GM19468 (cell line): ENCODE results near the gene LRCH3.
A peak's percentile ranks its signal among the peaks of the same experiment; 100 is the strongest.

Experiments used
- ATAC-seq: cut with Tn5 transposase; IDR thresholded peaks from one replicate; pipeline ENCODE4 v1.9.1; 2021; ENCODE audit warnings: mild to moderate bottlenecking, moderate library complexity, moderate number of reproducible peaks; ENCODE audit not compliant: unreplicated experiment; ENCODE audit errors: extremely low read depth

LRCH3 gene

DNA sequence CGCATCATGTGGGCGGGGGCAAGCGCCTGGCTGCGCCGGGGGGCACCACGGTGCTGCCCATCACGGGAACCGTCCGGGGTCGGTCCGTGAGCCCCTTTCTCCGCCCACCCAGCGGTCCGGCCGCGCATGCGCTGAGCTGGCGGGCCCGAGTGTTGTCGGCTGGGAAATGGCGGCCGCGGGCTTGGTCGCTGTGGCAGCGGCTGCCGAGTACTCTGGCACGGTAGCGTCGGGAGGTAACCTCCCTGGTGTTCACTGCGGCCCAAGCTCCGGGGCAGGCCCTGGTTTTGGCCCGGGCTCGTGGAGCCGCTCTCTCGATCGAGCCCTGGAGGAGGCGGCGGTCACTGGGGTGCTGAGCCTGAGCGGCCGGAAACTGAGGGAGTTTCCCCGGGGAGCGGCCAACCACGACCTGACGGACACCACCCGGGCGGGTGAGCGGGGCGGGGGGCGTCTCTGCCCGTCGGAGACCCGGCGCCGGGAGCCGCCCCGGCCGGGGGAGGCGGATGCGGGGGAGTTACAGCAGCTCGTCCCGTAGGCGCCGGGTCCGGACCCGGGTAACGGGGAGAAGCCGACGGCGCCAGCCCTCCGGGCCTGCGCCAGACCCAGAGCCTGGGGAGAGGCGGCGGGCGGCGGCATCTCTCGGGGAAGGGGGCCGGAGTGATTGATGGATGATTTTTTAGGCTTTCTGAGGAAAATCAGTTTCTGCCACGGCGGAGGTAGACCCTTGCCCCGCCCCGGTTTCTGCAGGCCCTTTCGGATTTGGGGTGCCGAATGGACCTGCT is at the start of gene LRCH3:
Gene LRCH3, plus strand, starts transcription at position 142 of the 779 bp plus-strand sequence. Its CDS starts 25 bp downstream, at position 167.
- peak; percentile 61 for ATAC-seq

DNA sequence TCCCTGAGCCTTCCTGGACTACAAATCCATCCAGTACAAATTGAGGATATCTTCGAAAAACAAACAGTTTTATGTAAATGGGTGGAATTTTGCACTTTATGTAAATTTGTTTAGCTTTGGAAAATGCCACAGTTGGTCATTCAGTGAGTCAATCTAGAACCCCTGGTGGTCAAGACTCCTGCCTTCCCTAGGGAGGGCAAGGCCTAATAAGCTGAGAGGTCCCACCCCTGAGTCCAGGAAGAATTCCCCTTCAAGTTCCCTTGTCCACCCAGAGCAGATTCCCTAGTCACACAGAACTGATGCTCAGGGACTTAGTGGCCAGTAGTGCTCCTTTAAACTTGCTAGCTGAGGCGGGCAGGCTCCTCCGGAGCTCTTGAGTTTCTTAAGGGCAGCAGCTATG is 48.3 kb upstream of the LRCH3 start:
- ATAC-seq, result no peak

DNA sequence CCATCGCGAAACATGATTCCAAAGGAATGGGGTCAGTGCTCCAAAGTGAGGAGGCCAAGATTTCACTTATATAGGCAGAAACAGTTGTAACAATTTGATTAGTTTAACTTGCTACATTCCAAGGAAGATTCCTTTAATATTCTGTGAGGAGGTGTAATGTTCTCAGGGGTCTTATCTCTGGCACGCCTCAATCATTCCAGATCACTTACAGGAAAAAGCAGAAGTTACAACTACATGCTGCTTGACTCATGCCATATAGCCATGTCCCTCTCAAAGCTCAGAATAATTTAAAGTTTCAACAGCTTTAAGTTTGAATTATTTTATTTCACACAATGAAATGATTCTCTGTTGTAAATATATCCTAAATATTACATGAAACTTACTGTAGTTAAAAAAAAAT is 44.8 kb upstream of the LRCH3 start:
- no peak for ATAC-seq

DNA sequence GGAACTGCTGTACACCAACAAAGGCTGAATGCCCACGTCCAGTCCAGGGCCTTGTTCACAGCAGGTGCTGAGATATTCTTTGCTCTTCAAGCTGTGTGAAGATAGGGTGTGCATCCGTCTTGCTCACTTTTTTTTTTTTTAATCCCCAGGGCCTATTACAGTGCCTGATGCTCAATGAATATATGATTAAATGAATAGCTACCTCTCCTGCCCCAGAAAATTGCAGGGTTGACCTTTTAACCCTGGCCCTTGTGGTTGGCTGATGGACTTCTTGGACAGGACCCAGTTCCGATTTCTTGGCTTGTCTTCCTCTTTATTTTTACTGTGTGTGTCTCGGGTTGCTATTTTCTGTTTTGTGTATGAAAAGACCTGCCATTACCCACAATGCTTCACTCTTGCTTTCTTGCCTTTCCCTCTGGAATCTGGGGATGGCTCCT is 44.2 kb upstream of the LRCH3 start:
- ATAC-seq, result no peak

DNA sequence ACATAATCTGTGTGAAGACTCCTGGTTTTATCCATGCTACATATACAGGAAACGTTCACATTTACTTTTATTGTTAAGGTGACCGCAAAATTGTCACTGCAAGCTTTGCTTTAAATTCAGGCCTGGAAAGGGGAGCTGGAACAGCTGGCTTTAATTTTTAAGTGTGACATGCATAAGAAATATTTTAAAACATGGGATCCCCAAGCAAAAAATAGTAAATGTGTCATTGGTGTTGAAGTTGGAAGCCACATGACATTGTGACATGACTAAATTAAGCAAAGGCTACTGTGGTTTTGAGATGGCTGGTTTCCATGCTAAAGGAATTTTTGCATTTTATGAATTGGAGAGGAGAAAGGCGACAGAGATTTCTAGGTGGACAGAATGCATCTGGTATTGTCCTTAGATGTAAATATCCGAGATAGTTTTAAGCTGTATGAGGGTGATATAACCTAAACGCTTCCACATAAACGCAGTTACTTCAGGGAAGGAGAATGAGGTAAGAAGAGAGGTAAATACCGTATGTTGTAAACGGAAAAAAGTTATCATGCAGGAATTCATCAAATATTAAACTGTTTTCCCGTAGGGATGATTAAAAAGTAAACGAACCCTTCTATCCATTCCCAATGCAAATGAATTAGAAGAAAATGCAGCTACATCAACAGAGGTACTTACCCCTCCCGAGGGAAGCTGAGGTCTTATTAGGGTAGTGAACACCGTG is 42.3 kb upstream of the LRCH3 start:
- ATAC-seq, result no peak

DNA sequence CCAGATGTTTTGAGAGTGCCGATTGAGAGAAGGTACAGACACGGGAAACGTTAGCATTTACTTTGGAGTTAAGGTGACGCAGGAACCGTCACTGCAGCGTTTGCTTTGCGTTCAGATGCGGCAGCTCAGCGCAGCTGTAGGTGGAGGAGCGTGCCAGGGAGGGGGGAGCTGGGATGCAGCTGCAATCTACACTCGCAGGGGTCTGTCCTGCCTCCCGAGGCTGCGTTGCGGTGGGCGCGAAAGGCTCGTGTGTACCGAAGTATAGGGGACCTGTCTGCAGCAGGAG is 41.8 kb upstream of the LRCH3 start:
- no peak for ATAC-seq

DNA sequence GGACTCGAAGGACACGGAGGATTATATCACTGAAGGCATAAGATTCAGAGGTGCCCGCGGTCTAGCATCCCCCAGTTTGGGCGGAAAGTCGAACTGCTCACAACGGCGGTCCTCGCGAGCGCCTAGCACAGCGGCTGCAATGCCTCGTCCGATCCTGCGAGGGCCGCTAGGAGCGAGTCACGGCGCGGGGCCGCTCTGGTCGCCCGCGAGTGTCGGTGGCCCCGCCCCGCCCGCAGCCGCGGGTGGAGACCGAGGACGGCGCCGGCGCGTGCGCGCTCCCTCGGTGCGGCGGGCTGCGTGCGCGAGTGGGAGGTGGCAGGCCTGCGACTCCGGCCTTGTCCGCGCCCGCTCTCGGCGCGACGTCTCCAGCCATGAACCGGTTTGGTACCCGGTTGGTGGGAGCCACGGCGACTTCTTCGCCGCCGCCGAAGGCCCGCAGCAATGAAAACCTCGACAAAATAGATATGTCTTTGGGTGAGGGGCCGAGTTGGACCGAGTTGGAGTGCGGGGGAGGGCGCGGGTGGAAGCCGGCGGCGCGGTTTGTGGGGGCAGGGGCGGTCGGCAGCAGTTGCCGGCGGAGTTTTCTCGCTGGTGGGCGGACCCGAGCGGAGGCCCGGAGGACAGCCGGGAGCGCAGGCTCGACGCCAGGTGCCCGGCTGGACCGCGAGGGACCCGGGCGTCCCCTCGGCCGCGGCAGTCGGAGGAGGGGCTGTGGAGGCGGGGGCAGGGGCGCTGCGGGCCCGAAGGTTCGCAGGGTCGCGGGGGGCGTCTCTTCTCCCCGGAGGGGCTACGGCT is 41.3 kb upstream of the LRCH3 start, which contains the start of gene FYTTD1:
Gene FYTTD1, plus strand, starts transcription at position 283 of the 795 bp plus-strand sequence. Its CDS starts 89 bp downstream, at position 372.
- ATAC-seq, result peak; percentile 80

DNA sequence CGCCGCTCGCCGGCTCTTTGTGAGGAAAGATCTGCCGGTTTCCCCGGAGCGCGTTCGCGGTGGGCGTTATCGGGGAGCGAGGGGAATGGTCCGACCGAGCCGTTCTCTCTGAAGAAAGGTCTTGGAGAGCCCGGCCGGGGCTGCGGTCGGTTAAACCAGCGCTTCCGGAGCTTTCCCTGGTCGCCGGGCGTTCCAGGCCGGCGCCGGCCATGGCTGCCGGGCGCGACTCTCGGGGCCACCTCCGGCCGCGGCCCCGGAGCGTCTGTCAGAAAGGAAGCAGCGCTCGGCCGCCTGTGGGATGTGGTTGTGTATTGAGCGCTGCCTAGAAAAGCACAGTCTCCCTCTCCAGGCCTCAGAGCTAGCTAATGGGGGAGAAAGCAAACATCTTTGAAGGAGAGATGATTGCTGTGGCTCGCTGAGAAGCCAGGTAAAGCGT is 40.6 kb upstream of the LRCH3 start:
- peak; percentile 36 for ATAC-seq

DNA sequence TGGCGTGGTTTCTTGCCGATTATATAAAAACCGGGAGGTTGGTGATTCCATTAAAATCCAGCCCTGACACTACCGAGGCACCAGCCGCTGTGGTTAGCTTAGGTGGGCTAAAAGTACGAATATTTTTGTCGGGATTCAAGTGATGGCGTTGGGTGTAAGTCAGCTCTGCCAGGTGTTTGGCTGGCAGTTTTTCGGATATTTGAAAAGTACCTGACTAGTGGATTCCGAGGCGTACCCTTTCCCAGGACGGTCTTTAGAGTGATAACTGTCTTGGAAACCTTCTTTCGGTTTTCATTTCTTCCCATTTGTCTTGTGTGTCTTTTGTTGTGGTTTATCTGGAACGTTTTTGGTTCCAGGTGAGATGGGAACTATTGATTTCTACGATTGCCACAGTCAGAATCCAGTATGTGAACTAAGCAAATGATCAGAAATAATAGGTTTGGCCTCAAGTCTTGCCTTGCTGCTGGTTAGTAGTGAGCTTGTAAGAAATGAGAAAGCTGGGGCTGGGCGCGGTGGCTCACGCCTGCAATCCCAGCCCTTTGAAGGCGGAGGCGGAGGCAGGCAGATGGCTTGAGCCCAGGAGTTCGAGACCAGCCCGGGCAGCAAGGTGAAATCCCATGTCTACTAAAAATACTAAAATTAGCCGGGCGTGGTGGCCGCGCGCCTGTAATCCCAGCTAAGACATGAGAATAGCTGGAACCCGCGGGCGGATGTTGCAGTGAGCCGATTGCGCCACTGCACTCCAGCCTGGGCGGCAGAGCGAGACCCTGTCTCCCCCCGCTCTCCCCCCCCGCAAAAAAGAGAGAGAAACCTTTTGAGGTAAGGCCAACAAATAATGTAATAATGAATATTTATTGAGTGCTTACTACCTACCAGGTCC is 40.0 kb upstream of the LRCH3 start:
- no peak for ATAC-seq

DNA sequence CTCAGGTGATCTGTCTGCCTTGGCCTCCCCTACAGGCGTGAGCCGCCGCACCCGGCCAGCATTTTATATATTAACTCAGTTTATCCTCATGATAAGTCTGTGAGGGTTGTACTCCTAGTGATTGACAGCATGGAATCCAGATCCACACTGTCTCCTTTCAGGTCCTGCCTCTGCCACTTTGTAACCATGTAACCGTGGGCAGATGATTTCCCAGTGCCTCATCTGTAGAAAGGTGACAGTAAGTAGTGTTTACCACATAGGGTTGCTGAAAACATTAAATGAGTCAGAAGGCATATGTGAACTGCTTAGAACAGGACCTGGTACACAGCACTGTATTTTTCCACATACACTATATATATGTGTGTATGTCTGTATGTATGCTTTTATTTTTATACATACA is 38.9 kb upstream of the LRCH3 start:
- ATAC-seq, result no peak

DNA sequence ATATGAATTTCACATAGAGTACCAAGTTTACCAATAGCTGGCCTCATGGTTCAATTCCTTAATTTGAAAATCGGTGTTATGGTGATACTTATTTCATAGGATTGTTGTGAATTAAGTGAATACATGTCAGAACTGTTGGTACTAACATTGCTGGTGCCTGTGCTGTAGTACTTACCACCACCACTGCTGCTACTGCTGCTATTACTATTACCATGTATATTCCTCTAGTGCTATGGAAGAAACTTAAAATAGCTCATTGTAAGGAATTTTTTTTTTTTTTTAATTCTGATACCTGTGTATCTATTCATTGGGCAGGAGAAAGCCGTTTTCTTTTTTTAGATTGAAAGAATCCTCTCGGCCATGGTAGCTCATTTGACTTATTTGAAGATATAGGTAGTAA is 37.8 kb upstream of the LRCH3 start:
- no peak for ATAC-seq

DNA sequence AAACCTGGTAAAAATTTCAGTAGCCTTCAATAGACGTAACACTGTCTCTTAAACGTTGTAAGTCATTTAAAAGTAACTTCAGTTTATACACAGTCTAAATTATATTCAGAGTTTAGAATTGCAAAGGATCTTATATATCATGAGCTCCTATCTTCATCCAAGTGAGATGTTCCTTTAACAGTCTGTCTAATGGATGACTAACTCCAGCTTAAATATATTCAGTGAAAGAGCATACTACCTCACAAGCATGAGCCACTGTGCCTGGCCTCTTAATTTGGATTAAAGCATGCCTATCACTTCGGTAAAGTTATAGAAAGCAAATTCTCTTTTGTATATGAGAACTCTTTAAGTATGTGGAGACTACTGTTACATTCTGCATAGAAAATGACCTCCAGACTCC is 34.4 kb upstream of the LRCH3 start:
- ATAC-seq, result no peak

DNA sequence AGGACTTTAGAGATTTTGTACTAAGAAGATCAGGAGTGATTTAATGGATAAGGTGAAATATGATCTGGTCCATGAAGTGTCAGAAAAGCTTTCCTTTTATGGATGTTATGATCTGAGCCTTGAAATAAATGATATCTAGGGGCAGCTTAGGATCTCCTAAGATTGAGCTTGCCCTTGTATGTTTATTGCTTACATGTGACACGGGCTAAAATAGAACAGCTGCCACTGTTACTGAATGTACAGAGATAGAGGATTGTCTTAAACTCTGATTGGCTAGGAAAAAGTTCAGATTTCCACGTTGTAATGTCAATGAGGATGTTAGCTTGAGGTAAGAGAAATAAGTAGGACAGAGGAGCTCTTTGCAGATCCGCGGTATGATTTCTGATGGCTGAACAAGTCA is 32.5 kb upstream of the LRCH3 start:
- ATAC-seq, result no peak

DNA sequence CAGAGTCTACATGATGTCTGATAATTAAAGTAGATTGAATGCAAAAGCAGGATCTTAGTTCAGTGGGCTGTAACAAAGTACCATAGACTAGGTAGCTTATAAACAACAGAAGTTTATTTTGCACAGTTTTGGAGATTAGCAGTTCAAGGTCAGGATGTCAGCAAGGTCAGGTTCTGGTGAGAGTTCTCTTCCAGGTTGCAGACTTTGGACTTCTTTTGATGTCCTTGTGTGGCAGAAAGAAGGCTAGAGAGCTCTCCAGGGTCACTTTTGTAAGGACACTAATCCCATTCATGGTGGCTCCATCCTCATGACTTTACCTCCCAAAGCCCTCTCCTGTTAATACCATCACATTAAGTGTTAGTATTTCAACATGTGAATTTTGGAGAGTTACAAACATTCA is 29.3 kb upstream of the LRCH3 start:
- no peak for ATAC-seq

DNA sequence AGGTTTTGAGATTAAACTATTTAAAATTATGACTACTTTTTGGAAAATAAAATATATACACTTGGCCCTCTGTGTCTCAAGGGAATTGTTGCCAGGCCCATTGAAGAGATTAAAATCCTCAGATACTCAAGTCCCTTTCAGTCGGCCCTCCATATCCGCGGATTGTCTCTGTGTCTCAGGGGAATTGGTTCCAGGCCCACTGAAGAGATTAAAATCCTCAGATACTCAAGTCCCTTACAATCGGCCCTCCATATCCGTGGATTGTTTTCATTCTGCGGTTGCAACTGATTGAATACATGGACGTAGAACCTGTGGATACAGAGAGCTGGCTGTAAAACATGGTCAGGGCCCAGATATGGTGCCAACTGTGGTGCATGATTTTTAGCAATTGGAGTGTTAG is 15.7 kb upstream of the LRCH3 start:
- ATAC-seq, result no peak

DNA sequence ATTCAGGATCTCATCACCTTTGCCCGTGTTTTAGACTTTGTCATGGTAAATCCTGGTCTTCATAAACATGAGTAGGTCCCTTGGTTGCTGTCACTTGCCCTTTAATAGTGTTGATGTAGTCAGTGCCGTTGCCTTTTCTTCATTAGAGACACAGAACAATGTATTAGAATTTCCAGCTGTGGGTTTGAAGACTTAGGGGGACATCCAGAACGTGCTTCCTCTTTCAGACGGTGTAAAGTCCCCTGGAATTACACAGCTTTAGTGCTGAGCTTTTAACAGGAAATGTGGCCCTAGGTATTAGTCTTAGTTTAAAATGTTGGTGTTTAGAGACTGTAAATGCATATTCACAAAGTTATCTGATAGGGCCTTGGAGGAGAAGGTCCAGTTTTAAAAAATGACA is 8.8 kb upstream of the LRCH3 start:
- no peak for ATAC-seq

DNA sequence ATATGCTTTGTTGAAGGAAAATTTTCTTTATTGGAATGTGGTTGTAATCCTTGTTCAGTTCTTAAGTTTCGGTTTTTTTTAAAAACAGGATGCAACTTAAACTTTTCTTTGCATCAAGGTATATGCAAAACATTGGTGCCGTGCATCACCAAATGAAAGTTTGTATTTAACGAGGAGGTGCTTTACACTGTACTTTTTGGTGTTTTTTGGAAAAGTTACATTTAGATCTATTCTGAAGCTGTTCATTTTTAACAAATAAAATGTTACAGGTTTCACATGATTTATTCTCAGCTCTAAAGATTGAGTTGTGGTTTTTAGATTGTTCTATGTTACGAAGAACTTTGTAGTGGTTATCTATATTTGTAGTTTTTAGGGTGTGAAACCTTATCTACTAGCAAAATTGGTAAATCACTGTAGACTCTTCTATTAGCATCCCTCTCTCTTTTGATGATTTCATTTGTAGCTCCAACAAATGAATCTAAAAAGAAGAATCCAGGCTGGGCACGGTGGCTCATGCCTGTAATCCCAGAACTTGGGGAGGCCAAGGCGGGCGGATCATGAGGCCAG is 7.0 kb upstream of the LRCH3 start:
- ATAC-seq, result no peak

DNA sequence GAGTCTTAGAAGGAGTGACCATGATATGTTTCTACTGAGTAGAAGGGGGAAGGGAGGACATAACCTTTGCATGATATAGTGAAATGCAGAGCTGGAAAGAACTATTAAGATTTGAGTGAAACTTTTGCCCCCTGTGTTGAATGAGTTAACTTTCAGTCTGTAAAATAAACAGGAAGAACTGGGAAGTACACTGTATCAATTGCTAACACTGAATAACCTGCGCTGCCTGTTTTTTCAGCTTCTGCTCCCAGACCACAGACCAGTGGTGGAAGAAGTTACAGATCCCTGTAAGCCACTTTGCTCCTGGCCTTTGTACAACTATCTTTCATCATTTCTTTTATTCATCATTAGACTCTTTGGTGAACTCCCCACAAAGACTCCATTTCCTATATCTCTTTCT is 3.6 kb upstream of the LRCH3 start:
- no peak for ATAC-seq

DNA sequence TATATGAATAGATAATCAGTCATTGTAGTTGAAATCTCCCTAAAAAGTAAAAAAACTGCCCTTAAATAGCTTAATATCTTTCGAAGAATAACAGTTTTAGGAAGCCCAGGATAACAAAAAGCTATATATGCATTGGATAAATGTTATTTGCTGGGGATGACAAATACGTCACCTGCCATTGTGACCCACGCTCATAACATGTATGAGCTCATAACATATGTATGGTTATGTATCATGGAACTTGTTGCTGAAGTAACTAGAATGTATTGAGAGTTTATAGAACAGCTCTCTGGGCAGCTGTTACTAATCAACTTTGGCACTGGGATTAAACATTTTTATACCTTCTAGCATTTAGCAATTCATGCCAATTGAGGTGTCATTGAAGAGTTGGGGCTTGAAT is 1.7 kb upstream of the LRCH3 start:
- no peak for ATAC-seq

DNA sequence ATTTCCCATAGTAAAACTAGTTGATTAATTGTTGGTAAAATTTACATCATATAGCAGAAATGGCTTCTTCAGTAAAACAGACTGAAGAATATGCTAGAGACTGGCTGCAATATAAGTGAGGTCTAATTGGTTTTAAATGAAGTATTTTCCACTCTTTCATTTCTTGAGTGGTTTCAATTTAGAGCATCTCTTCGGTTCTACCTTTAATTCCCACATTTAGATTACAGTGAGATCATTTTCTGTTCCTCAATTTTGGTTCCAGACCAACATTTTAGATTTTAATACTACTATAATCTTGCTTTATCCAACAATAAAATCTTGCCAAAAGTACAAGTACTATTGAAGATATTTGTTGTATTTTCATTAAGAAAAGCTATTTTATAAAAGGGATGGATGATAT is 1.0 kb upstream of the LRCH3 start:
- ATAC-seq, result no peak
